GM19397 (cell line): Measurements from ENCODE around the gene HS3ST3B1.

ENCODE experiments used
- ATAC-seq: cut with Tn5 transposase; IDR thresholded peaks from one replicate; pipeline ENCODE4 v1.9.1; 2021; ENCODE audit warnings: mild to moderate bottlenecking, moderate library complexity; ENCODE audit not compliant: unreplicated experiment

HS3ST3B1 gene

GRCh38 chr17:14398766-14399165 lies 97.9 kb downstream of the HS3ST3B1 start:
- no peak for ATAC-seq
